HG03354 (cell line): ENCODE results near the gene ANKRD35.
A peak's percentile ranks its signal among the peaks of the same experiment; 100 is the strongest.
"Not testable (repeated sequence)": the region's sequence is repeated elsewhere in the genome, so short reads cannot be mapped to it uniquely, and the experiment has no call there.

Source experiments
- ATAC-seq: cut with Tn5 transposase; IDR thresholded peaks from one replicate; pipeline ENCODE4 v1.9.1; 2021; ENCODE audit warnings: mild to moderate bottlenecking; ENCODE audit not compliant: unreplicated experiment, poor library complexity, severe bottlenecking

ANKRD35 gene

DNA sequence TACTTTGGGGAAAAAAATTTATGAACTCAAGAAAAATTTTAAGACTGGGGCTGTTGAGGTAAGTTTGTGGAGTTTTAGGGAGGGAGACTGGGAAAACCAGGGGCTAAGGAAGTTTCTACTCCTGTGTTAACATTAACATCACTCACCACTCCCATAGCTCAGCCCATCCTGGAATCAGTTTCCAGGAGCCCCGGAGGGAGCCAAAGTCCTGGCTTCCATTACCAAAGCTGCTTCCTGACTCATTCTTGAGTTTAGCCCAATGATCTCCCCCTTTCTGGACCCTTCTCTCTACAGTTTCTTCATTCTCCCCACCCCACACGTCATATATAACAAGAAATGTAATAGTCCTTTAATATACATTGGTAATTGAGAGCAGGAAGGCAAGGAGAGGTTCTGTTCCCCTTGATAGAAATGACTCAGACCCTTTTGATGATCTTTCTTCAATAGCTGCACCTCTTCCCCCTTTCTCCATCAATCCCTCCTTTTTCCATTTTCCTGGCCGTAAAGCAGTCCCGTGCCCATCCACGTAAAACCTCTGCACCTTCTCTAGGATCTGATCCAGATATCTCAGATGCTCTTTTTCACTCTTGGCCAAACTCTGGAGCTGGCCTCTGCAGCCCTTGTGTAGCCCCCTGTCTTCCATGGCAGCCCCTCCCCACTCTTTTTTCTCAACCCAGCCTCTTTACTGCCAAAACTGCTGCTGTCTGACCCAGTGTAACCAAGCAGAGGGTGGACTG lies 22.2 kb downstream of the ANKRD35 start:
- no peak for ATAC-seq

DNA sequence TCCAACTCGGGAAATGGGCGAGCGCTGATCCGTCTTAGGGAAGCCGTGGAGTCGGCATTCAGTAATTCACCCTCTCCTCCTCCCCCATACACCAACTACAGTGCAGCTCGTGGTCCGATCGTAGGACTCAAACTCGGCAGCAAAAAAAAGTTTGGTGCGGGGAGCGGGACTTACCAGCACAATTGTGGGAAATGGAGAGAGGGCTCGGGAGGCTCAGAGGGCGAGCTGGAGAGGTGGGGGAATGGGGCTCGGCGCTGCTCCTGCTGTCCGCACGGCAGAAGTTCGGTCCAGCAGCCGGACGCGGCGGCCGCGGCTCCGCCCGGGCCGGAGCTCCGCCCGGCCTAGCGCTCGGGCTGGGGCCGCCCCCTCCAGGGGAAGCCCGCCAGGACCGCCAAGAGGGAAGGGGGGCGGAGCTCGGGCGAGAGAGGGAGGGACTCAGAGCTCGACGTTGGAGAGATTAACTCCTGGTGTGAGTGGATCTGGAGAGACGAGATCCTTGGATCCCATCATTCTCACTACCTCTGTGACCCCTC lies 26.1 kb downstream of the ANKRD35 start:
- peak; percentile 71 for ATAC-seq

DNA sequence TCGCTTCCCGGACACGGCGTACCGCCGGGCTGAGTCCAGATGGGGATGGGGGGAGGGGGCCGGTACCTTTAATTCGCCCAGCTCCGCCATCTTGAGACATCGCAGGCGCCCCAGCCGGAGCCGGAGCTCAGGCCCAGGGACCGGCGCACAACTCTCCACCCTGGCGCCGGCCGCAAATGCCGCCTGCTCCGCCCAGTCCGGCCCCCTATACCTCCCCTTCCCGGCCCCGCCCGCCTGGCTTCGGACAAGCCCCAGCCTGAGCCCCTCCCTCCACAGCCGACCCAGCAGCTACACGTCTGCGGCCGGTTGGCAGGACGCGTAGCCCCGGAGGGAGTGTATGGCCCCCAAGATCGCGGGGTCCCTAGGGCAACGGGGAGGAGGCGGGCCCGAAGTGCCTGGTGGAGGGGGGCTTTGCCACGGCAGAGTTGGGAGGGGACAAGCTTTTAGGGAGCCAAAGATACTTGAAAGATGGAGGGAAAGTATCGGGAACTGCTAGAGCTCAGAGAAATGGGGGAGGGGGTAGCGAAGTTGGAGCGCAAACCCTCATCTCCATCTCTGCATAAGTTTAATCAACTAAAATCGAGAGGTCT lies 26.7 kb downstream of the ANKRD35 start, which contains the start of gene PIAS3:
TSS of gene PIAS3 (minus strand) at position 181 of the 590 bp plus-strand sequence. CDS start at position 90, 91 bp downstream.
- ATAC-seq, result peak; percentile 84

DNA sequence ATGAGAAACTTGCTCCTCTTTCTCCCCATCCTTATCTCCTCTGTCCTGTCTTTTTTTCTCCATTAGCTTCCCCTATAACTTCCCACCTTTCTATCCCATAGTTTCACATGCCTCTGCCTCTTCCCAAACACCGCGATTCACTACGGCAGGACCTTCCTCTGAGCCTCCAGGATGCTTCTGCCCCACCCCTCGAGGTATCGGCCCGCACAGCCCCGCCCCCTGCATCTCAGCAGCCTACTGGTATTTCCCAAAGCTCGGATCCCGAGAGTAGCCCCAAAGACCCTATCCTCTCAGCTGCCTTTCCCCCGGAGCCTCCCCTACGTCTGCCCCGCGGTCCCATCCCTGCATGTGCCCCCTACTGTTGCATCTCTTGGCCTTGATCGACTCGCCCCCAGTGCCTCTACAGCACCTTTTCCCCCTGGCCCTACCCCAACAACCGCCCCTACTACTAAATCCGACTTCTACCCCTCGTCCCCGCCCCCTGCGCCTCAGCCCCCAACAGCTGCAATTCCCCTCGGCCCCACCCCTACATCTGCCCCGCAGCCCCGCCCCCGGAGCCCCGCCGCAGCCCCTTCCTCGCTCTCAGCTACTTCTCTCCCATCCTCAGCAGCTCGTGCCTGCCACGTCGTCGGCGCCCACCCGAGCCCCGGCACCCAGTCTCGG lies 27.3 kb downstream of the ANKRD35 start:
- no peak for ATAC-seq

DNA sequence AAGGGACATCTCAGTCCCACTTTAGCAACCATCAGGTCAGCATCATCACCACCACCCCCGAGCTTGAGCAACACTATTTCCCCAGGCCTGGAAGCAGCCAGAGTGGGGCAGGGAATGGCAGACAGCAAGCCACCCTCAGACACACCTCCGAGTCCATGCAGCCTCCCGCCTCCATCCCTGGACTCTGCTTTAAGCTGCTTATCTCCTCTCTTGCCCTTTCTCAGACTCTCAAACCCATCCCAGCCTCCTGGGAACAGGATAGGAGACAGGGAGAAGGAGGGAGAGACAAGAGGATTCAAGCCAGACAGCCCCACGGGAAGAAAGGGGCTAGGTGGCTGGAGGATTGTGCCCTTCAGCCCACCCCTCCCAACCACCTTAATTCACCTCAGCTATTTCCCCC lies 28.5 kb downstream of the ANKRD35 start:
- ATAC-seq, result no peak

DNA sequence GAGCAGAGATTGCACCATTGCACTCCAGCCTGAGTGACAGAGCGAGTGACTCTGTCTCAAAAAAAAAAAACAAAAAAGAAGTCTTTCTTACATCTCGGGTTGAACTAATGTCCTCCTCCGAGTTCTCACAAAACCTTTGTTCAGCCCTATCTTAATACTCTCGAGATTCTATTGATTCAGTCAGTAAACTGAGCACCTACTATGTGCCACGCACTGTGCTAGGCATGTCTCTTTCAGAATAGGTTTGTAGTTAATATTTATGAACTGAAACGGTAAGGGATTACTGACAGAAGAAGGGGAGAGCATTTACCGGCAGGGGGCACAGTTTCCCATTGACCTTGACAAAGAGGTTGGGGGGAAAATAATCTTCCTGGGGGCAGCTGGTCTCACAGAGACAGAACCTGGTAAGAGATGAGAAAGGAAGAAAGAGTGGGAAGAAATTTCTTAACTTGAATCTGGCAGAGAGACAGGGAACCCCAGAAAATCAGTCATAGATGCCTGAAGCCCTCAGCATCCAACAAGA lies 30.2 kb downstream of the ANKRD35 start:
- no peak for ATAC-seq

DNA sequence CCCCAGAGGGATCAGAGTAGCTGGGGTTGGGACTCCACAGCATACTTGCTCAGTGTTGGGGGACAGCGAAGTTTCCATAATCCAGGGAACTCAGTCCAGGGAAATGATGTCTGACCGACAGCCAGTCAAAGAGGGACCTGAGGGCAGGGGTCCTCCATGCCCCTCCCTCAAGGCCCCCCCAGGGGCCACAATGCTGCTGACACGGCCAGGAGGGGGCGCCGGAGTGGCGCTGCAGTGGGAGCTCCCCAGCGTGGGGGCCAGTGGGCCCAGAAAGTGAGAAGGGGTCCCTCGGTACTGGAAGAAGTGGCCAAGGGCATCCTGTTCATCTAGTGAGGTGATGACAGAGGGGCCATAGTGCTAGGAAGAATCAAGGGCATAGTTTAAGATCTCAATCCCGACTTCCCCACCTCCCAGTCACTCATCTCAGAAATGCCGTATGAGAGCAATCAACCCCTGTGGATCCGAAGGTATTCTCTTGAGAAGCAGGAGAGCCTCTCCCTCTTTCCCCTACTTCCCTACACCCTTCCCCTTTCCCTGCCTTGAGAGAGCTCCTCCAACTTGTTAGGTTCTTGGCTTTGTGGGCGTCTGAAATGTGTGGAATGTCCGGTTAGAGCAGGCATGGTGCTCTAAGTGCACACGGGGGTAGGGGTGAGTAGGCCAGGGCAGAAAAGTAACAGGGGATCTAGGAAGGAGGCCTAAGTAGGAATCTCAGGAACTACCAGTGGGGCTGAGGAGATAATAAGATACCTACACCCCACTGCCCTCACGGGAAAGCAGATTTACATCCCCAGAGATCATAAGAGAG lies 36.1 kb downstream of the ANKRD35 start:
- no peak for ATAC-seq

DNA sequence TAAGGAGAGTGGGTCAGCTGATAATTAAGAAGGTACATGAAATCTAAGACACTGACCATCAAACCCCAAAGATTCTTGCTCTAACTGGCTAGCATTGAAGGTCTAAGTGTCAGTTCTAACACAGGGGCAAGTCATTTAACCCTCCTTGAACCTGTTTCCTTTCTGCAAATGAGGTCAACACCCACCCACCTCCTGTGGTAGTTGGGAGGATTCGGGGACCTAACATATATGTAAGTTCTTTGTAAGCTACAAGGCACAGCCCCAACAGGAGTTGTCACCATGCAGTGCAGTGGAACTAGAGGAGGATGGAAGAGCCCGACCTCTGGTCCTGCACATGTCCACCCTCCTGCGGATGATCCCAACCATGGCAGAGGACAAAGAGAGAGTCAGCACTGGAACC lies 37.8 kb downstream of the ANKRD35 start:
- ATAC-seq, result no peak

DNA sequence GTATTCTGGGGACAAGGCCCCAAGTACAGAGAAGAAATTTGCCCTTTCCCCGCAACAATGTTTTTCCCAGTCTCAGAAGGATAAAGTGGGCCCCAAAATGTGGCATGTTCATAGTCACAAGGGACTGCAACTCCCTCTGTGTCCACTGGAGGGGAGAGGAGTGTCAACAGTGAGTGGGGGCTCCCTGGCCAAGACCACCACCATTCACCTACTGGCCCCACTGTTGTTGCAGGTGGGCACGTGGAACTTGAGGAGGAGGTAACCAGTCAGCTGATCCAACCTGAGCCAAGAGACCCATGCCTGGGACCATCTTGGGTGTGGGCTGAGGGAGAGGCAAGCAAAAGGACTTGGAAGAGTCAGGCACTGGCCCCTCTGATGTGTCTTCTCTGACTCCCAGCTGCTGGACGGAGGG lies 39.5 kb downstream of the ANKRD35 start:
- no peak for ATAC-seq

DNA sequence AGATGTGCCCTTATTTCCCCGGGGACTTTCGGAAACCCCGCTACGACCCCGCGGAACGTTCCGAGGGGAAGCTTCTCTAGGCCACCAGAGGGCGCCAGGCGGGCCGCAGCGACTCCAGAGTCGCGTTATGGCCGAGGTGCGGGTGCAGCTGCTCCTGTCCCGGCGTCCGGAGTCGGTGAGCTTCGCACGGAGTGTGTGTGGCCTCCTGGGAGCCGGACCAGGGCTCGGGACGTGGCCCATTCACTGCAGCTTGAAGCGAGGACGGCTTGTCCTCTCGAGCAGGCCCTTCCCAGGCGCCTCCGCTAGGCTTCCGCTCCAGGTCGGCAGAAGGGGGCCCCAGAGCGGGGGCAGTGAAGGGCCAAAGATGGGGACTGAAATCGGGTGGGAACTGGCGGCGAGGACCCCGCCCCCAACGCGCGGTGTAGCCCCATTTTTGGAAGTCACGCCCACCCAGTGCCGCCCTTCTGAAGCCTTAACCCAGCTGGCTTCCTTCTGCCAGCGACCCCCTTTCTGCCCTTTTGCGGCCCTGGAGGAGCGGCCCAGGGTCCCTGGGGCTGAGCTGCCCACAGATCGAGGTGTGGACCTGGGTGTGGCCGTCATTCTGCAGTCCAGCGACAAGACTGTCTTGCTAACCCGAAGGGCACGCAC lies 40.0 kb downstream of the ANKRD35 start, which contains the start of gene NUDT17:
TSS of gene NUDT17 (plus strand) at position 117 of the 648 bp plus-strand sequence. CDS start at position 128, 11 bp downstream.
- peak; percentile 74 for ATAC-seq

DNA sequence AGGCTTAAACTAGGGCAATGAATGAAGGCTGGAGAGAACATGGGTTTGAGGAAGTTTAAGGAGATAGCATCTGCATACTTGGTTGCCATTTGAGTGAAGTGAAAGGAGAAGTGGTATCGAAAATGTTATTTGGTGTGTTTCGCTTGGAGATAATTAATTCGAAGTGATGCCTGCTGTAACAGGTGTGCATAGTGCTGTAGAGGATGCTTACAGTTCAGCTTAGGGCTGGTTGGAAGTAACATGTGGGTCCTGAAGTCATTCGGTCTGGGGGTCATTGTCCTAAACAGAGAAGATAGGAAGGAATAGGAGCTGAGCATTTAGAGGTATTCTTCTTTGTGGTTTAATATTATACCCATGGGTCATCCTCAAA lies 40.5 kb downstream of the ANKRD35 start:
- peak; percentile 88 for ATAC-seq

DNA sequence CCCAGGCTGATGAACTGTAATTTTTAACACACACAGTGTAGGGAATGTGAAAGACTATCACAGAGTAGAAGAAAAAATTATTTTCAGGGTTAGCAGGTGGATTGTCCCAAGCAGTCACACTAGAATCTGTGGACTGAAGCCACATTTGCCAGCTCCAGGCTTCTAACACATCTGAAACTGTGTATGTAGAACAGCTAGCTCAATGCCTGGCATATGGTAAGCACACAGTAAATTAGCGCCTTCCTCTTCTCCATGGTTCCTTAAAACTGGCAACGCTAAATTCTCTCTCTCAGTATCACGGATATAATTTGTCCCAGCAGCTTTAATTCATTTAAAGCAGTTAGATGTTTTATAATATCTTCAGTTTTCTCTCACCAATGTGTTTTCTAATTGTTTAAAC lies 42.6 kb downstream of the ANKRD35 start:
- ATAC-seq, result no peak

DNA sequence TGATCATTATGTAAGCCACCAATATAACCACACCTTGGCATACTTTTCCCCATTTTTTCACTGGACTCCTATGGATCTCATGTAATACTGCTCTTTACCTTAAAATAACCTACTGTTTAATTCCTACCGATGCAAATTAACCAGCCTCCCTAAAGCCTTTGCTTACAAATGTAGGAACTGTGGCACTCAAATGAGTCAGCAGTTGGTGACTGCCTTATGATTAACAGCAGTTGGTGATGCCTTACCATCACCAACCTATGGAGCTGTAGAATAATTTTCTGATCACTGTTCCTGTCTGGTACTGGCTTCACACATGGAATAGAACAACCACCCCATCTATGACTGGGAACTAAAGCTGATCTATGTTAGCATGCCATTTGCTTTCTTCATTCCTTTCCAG lies 48.0 kb downstream of the ANKRD35 start:
- no peak for ATAC-seq

DNA sequence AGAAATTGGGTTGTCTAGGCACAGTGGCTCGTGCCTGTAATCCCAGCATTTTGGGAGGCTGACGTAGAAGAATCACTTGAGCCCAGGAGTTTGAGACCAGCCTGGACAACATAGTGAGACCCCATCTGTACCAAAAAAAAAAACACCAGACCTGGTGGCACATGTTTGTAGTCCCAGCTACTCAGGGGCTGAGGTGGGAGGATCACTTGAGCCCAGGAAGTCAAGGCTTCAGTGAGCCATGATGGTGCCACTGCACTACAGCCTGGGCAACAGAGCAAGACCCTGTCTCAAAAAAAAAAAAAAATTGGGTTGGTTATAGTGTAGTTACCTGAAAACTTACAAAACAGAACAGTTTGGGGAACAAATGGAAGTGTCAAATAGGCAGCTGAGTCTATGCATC lies 54.9 kb downstream of the ANKRD35 start:
- ATAC-seq, result not testable (repeated sequence)

DNA sequence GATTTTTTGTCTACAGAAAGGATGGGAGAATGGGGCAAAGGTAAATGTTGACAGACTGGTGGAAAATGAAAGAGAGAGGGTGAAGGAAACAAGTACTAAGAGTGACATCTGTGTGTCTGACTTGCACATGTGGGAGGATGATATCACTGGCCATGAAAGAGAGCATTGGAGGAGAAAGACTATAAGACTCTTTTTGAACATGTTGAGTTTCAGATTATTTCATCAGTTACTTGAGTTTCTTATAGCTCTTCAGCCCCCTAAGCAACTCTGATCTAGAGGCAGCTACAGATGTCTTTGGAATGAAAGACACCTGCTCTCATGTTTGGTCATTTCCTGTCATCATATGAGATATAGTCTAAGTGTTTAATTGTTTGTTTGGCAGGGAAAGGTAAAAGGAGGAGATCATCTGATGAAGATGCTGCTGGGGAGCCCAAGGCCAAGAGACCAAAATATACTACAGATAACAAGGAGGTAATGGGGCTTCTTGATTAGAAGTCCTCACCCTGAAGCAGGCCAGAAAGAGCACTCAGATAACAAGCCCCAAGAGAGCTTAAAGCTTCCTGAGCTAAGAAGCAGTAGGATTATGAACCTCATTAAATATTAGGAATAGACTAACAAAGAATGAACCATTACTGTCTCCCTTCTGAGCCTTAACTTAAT lies 57.2 kb downstream of the ANKRD35 start:
- ATAC-seq, result peak; percentile 39

DNA sequence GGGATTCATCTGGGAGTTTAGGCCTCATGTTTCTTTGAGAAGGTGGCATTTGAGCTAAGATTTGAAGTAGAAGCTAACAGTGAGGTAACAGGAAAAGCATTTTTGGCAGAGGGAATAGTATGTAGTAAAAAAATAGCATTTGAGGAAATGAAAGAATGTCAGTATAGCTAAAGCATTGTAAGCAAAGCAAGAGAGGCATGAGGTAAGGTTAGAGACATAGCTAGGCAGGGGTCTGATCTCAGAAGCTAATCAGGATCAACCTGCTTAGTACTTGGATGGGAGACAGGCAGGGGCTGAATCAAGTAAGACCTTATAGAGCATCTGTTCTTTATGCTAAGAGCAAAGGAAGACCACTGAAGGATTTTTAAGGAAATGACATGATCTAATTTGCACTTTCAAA lies 57.7 kb downstream of the ANKRD35 start:
- ATAC-seq, result no peak

DNA sequence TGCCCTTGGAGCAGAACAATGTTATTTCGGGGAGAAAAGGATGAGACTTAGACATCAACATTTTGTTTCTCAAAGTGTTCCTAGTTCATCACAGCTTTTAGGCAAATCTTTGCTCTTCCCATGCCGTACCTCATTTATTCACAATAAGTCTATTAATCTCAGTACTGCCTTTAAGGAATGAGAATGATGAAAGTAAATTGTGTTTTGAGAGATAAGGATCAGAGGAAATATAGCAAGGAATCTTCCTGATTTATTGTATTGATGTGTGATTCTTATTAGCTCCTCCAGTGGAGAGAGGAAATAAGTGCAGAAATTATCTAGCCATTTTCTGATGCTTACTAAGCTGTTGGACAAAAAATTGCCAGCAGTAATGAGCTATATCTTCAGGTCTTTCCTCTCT lies 59.6 kb downstream of the ANKRD35 start:
- no peak for ATAC-seq

DNA sequence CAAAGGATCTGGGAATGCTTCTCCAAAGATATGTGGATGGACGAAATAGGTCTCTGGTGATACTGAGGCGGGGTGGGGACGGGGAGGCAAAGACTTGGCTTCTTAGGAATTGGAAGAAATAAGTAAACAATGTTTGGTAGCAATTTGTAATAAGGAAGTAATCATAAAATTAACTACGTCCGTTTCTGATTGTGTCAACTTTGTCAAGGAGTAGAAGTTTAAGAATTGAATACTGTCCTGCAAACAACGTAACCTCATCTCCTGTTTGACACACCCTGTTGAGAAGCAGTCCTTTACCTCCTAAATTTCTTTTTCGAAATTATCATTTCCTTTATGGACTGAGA lies 61.2 kb downstream of the ANKRD35 start:
- no peak for ATAC-seq
